Mesendoderm (in vitro differentiated cells): ENCODE data around the gene CTNNA2.

Experiments used
- DNase-seq: peaks from one replicate; pipeline ENCODE4 v3.0.0; 2013
- H2AK5ac ChIP-seq: 2 replicates; pipeline ENCODE4 v1.6.1; 2013; ENCODE audit warnings: low read length, inconsistent platforms
- H2BK120ac ChIP-seq: 2 replicates; pipeline ENCODE4 v1.6.1; 2013; ENCODE audit warnings: low read depth, mild to moderate bottlenecking, low read length, moderate library complexity, mixed read lengths
- H2BK15ac ChIP-seq: replicated peaks from 2 replicates; pipeline ENCODE4 v1.6.1; 2013; ENCODE audit warnings: low read depth, mild to moderate bottlenecking, moderate library complexity
- H2BK5ac ChIP-seq: 2 replicates; pipeline ENCODE4 v1.6.1; 2013; ENCODE audit warnings: low read length, inconsistent platforms
- H3K18ac ChIP-seq: 2 replicates; pipeline ENCODE4 v1.6.1; 2013; ENCODE audit warnings: mild to moderate bottlenecking, low read length, mixed read lengths
- H3K23ac ChIP-seq: one replicate; pipeline ENCODE4 v1.6.1; 2013; ENCODE audit warnings: low read length
- H3K27ac ChIP-seq: 2 replicates; pipeline ENCODE4 v1.5.1; 2013; ENCODE audit warnings: low read depth, mild to moderate bottlenecking, inconsistent platforms, low read length, moderate library complexity
- H3K27me3 ChIP-seq: 2 replicates; pipeline ENCODE4 v1.6.1; 2013; ENCODE audit warnings: low read length, control low read depth, mild to moderate bottlenecking, inconsistent platforms; ENCODE audit not compliant: insufficient read depth, poor library complexity
- H3K36me3 ChIP-seq: 2 replicates; pipeline ENCODE4 v1.6.1; 2013; ENCODE audit warnings: low read length, inconsistent platforms; ENCODE audit not compliant: control insufficient read depth, insufficient read depth
- H3K4ac ChIP-seq: one replicate; pipeline ENCODE4 v1.6.1; 2013; ENCODE audit warnings: low read depth, mild to moderate bottlenecking, low read length, moderate library complexity
- H3K4me1 ChIP-seq: 2 replicates; pipeline ENCODE4 v1.6.1; 2013; ENCODE audit warnings: low read depth, low read length, inconsistent platforms; ENCODE audit not compliant: control insufficient read depth
- H3K4me2 ChIP-seq: 2 replicates; pipeline ENCODE4 v1.6.1; 2013; ENCODE audit warnings: low read length
- H3K4me3 ChIP-seq: 2 replicates; pipeline ENCODE4 v1.5.1; 2013; ENCODE audit warnings: mild to moderate bottlenecking, low read length
- H3K56ac ChIP-seq: one replicate; pipeline ENCODE4 v1.6.1; 2013; ENCODE audit warnings: low read length
- H3K79me1 ChIP-seq: 2 replicates; pipeline ENCODE4 v1.6.1; 2013; ENCODE audit warnings: low read length, inconsistent platforms
- H3K79me2 ChIP-seq: 2 replicates; pipeline ENCODE4 v1.6.1; 2013; ENCODE audit warnings: mild to moderate bottlenecking, low read length; ENCODE audit not compliant: control insufficient read depth, insufficient read depth
- H3K9ac ChIP-seq: 2 replicates; pipeline ENCODE4 v1.6.1; 2013; ENCODE audit warnings: low read length, inconsistent platforms
- H4K5ac ChIP-seq: one replicate; pipeline ENCODE4 v1.6.1; 2013; ENCODE audit warnings: low read length
- H4K8ac ChIP-seq: one replicate; pipeline ENCODE4 v1.6.1; 2013; ENCODE audit warnings: low read depth, mild to moderate bottlenecking, control low read depth, low read length, moderate library complexity
- WGBS: extraction: QIAGEN DNeasy Blood & Tissue Kit; methylation state at CpG from one replicate; pipeline ENCODE4 v1.1.7; 2013; ENCODE audit warnings: low lambda C conversion rate, missing lambda C conversion rate; ENCODE audit not compliant: insufficient coverage; ENCODE audit errors: extremely low coverage; 5-methylcytosine and 5-hydroxymethylcytosine counted together

CTNNA2 gene

DNA sequence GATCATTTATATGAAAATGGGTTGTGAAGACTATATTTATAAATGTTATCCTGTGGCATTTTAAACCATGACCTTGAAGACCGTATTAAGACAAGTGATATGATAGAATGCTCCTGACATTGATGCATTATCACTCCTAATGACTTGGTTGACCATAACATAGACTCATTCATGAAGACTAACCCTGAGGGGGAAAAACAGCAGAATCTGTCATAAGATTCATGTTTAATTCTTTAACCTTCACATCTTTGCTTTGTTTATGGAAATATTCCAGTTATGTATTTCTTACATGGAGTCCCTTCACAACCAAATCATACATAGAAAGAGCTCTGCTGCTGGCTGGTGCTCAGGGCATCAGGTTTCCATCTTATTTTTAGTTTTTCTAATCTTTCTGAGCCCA is 78.4 kb downstream of the CTNNA2 start:
- Histone ChIP-seq H3K4me3 (no peak overlapping the region), H3K27ac (no peak overlapping the region), H4K5ac (no peak overlapping the region), H3K18ac (no peak overlapping the region), H3K79me1 (no peaks in the 10 kb centered on the region), H2BK15ac (no peak overlapping the region), H3K4me1 (no peaks in the 10 kb centered on the region), H3K79me2 (no peaks in the 10 kb centered on the region), H3K4me2 (no peak overlapping the region), H3K36me3 (no peaks in the 10 kb centered on the region), H2BK5ac (no peak overlapping the region), H3K9ac (no peak overlapping the region), H3K56ac (no peak overlapping the region), H3K23ac (no peak overlapping the region), H2BK120ac (no peak overlapping the region), H4K8ac (no peak overlapping the region), H2AK5ac (no peak overlapping the region), H3K4ac (no peak overlapping the region), H3K27me3 (no peaks in the 10 kb centered on the region)
- no peak for DNase-seq
- WGBS: no CpG with 5 or more reads among the region's 1 CpG

- Histone ChIP-seq H3K4me2 (no peak overlapping the region), H2BK120ac (no peak overlapping the region), H3K36me3 (no peaks in the 10 kb centered on the region), H4K8ac (no peak overlapping the region), H3K56ac (no peak overlapping the region), H3K4me1 (no peaks in the 10 kb centered on the region), H4K5ac (no peak overlapping the region), H3K4ac (no peak overlapping the region), H3K27me3 (no peaks in the 10 kb centered on the region), H3K27ac (no peak overlapping the region), H3K9ac (no peak overlapping the region), H2BK15ac (no peak overlapping the region), H3K79me2 (no peaks in the 10 kb centered on the region), H2AK5ac (no peak overlapping the region), H3K18ac (no peak overlapping the region), H2BK5ac (no peak overlapping the region), H3K79me1 (no peaks in the 10 kb centered on the region), H3K4me3 (no peak overlapping the region), H3K23ac (no peak overlapping the region)
- DNase-seq: no peak
- WGBS: no CpG with 5 or more reads among the region's 4 CpGs
Observed at GRCh38 chr2:79593237-79593867, 80.5 kb downstream of the CTNNA2 start.

- H3K27me3 ChIP-seq: no peaks in the 10 kb centered on the region
- H3K4me1 ChIP-seq: no peaks in the 10 kb centered on the region
- H2BK120ac ChIP-seq: no peak overlapping the region
- no peaks in the 10 kb centered on the region for H3K79me2 ChIP-seq
- no peak overlapping the region for H3K23ac ChIP-seq
- no peak overlapping the region for H3K4me2 ChIP-seq
- no CpG with 5 or more reads among the region's 3 CpGs for WGBS
- no peak overlapping the region for H3K4ac ChIP-seq
- H4K5ac ChIP-seq: no peak overlapping the region
- H3K56ac ChIP-seq: no peak overlapping the region
- no peak overlapping the region for H3K27ac ChIP-seq
- H3K9ac ChIP-seq: no peak overlapping the region
- H3K36me3 ChIP-seq: no peaks in the 10 kb centered on the region
- no peaks in the 10 kb centered on the region for H3K79me1 ChIP-seq
- no peak overlapping the region for H4K8ac ChIP-seq
- no peak overlapping the region for H2AK5ac ChIP-seq
- no peak overlapping the region for H3K4me3 ChIP-seq
- H2BK5ac ChIP-seq: no peak overlapping the region
- H3K18ac ChIP-seq: no peak overlapping the region
- no peak for DNase-seq
- no peak overlapping the region for H2BK15ac ChIP-seq
Observed at GRCh38 chr2:79596403-79596802, 83.6 kb downstream of the CTNNA2 start.

DNA sequence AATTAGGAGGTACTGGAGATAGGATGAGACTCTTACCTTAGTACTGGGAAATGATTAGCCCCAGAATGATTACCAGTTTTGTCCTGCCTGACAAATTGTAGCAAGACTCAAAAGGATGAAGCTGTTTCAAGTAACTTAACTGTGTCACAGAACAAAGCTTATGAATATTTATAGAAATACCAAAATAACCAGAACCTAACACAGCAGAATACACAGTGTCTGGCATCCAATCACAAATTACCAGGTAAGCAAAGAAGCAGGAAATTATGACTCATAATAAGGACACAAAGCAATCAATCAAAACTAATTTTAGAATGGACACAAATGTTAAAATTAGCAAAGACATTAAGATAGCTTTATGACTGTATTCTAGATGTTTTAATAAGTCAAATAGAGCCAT is 91.9 kb downstream of the CTNNA2 start:
- no peak for DNase-seq
- Histone ChIP-seq H3K23ac (no peak overlapping the region), H2AK5ac (no peak overlapping the region), H4K8ac (no peak overlapping the region), H3K4me1 (no peaks in the 10 kb centered on the region), H3K56ac (no peak overlapping the region), H2BK120ac (no peak overlapping the region), H2BK5ac (no peak overlapping the region), H3K18ac (no peak overlapping the region), H3K79me2 (no peaks in the 10 kb centered on the region), H3K4ac (no peak overlapping the region), H3K27me3 (no peaks in the 10 kb centered on the region), H3K4me2 (no peak overlapping the region), H3K4me3 (no peak overlapping the region), H3K27ac (no peak overlapping the region), H3K79me1 (no peaks in the 10 kb centered on the region), H2BK15ac (no peak overlapping the region), H3K9ac (no peak overlapping the region), H3K36me3 (no peaks in the 10 kb centered on the region), H4K5ac (no peak overlapping the region)

GRCh38 chr2:79611448-79612016 is 98.7 kb downstream of the CTNNA2 start:
- H2AK5ac ChIP-seq: no peak overlapping the region
- H4K8ac ChIP-seq: no peak overlapping the region
- no peak overlapping the region for H4K5ac ChIP-seq
- no peak overlapping the region for H3K9ac ChIP-seq
- H2BK120ac ChIP-seq: no peak overlapping the region
- no peak overlapping the region for H3K23ac ChIP-seq
- H3K4me2 ChIP-seq: no peak overlapping the region
- no peaks in the 10 kb centered on the region for H3K79me2 ChIP-seq
- H3K27ac ChIP-seq: no peak overlapping the region
- no peak overlapping the region for H2BK5ac ChIP-seq
- no peaks in the 10 kb centered on the region for H3K27me3 ChIP-seq
- no peaks in the 10 kb centered on the region for H3K79me1 ChIP-seq
- no peak overlapping the region for H3K56ac ChIP-seq
- H3K36me3 ChIP-seq: no peaks in the 10 kb centered on the region
- no peak for DNase-seq
- no peak overlapping the region for H3K18ac ChIP-seq
- H2BK15ac ChIP-seq: no peak overlapping the region
- no peaks in the 10 kb centered on the region for H3K4me1 ChIP-seq
- no CpG with 5 or more reads among the region's 9 CpGs for WGBS
- no peak overlapping the region for H3K4ac ChIP-seq
- H3K4me3 ChIP-seq: no peak overlapping the region

DNA sequence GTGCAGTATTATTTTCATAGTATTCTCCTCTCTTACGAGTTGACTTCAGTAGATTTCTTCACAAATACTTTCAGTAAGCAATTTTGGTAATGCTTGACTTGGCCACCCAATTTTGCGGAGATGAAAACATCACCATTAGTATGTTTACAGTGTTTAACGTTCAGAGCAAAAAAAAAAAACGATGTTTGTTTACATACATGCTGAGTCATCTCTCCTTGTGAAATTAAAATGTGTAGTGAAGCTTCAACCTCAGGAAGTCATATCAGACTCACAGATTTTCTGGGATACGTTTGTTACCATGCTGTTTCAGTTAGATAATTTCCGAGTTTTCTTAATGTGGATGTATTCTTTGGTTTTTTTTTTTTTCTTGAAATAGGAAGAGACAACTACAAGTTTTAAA is 100.1 kb downstream of the CTNNA2 start:
- H4K5ac ChIP-seq: no peak overlapping the region
- no peaks in the 10 kb centered on the region for H3K36me3 ChIP-seq
- no peak overlapping the region for H2AK5ac ChIP-seq
- no peak overlapping the region for H3K23ac ChIP-seq
- H4K8ac ChIP-seq: no peak overlapping the region
- no peaks in the 10 kb centered on the region for H3K4me1 ChIP-seq
- H3K9ac ChIP-seq: no peak overlapping the region
- no peak overlapping the region for H2BK120ac ChIP-seq
- no CpG with 5 or more reads among the region's 6 CpGs for WGBS
- no peak overlapping the region for H3K56ac ChIP-seq
- H3K27me3 ChIP-seq: no peaks in the 10 kb centered on the region
- H2BK5ac ChIP-seq: no peak overlapping the region
- no peak overlapping the region for H3K4me2 ChIP-seq
- no peak overlapping the region for H3K18ac ChIP-seq
- no peaks in the 10 kb centered on the region for H3K79me2 ChIP-seq
- no peak overlapping the region for H3K4me3 ChIP-seq
- DNase-seq: no peak
- H3K79me1 ChIP-seq: no peaks in the 10 kb centered on the region
- no peak overlapping the region for H3K27ac ChIP-seq
- no peak overlapping the region for H3K4ac ChIP-seq
- H2BK15ac ChIP-seq: no peak overlapping the region
